Measurements from ENCODE around the gene FBN1. TPM values are rescaled to one million over a fixed set of nuclear protein-coding genes. Genes with fewer than 3 reads are reported as not detected.

The FBN1 gene
- total and polyA plus RNA-seq, 2 experiments from 2014 or later: 2.1 to 5.3 TPM

GRCh38 chr15:48569591-48570302 is 75.8 kb downstream of the FBN1 start:
- no peak for TF ChIP-seq CTCF (IDR thresholded peaks at IDR 0.05; ENCODE audit: low read depth, low read length)
- no peaks in the 10 kb centered on the region for H3K36me3 ChIP-seq
- H3K9me3 ChIP-seq (ENCODE audit: low read depth): no peaks in the 10 kb centered on the region
- no peak overlapping the region for H3K4me3 ChIP-seq
- DNase-seq (ENCODE audit: low read depth in 1 of 2, low spot score in 1 of 2): no peak
- no peak overlapping the region for H3K27ac ChIP-seq
- H3K27me3 ChIP-seq: no peaks in the 10 kb centered on the region
- peaks cover 7% of the 10 kb centered on the region for H3K4me1 ChIP-seq (ENCODE audit: low read depth)

- H3K36me3 ChIP-seq: no peaks in the 10 kb centered on the region
- DNase-seq (ENCODE audit: low read depth in 1 of 2, low spot score in 1 of 2): peak in 1 of 2 donors; percentile 81
- H3K27me3 ChIP-seq: no peaks in the 10 kb centered on the region
- no peaks in the 10 kb centered on the region for H3K9me3 ChIP-seq (ENCODE audit: low read depth)
- TF ChIP-seq CTCF (IDR thresholded peaks at IDR 0.05; ENCODE audit: low read depth, low read length): no peak
- no peak overlapping the region for H3K27ac ChIP-seq
- no peaks in the 10 kb centered on the region for H3K4me1 ChIP-seq (ENCODE audit: low read depth)
- H3K4me3 ChIP-seq: no peak overlapping the region
Measured at GRCh38 chr15:48566668-48567067, 78.8 kb downstream of the FBN1 start.

GRCh38 chr15:48565560-48566482 is 79.7 kb downstream of the FBN1 start:
- TF ChIP-seq CTCF (IDR thresholded peaks at IDR 0.05; ENCODE audit: low read depth, low read length): no peak
- peak in 1 of 2 donors; percentile 95 for DNase-seq (ENCODE audit: low read depth in 1 of 2, low spot score in 1 of 2)
- H3K4me3 ChIP-seq: no peak overlapping the region

GRCh38 chr15:48564690-48565089 is 80.8 kb downstream of the FBN1 start:
- Histone ChIP-seq H3K4me1 (ENCODE audit: low read depth) (no peaks in the 10 kb centered on the region), H3K27me3 (no peaks in the 10 kb centered on the region), H3K27ac (no peak overlapping the region), H3K4me3 (no peak overlapping the region), H3K9me3 (ENCODE audit: low read depth) (no peaks in the 10 kb centered on the region), H3K36me3 (no peaks in the 10 kb centered on the region)
- no peak for TF ChIP-seq CTCF (IDR thresholded peaks at IDR 0.05; ENCODE audit: low read depth, low read length)
- DNase-seq (ENCODE audit: low read depth in 1 of 2, low spot score in 1 of 2): no peak

More at GRCh38 chr15:48565560-48566482, 79.7 kb downstream of the FBN1 start:
- no peaks in the 10 kb centered on the region for H3K9me3 ChIP-seq (ENCODE audit: low read depth)
- no peak overlapping the region for H3K27ac ChIP-seq
- no peaks in the 10 kb centered on the region for H3K36me3 ChIP-seq
- no peaks in the 10 kb centered on the region for H3K4me1 ChIP-seq (ENCODE audit: low read depth)
- H3K27me3 ChIP-seq: no peaks in the 10 kb centered on the region

- Histone ChIP-seq H3K4me1 (ENCODE audit: low read depth) (no peaks in the 10 kb centered on the region), H3K36me3 (no peaks in the 10 kb centered on the region), H3K4me3 (no peak overlapping the region), H3K9me3 (ENCODE audit: low read depth) (no peaks in the 10 kb centered on the region), H3K27me3 (no peaks in the 10 kb centered on the region), H3K27ac (no peak overlapping the region)
- DNase-seq (ENCODE audit: low read depth in 1 of 2, low spot score in 1 of 2): no peak
- no peak for TF ChIP-seq CTCF (IDR thresholded peaks at IDR 0.05; ENCODE audit: low read depth, low read length)
Measured at GRCh38 chr15:48563934-48564333, 81.6 kb downstream of the FBN1 start.
